K562 (cell line): Measurements from ENCODE around the gene AGO3. TPM values are rescaled to one million over a fixed set of nuclear protein-coding genes. Genes with fewer than 3 reads are reported as not detected.

ENCODE experiments used
- GTF2A2 ChIP-seq: IDR thresholded peaks from 2 replicates; pipeline ENCODE4 v1.6.1; 2016; ENCODE audit warnings: mild to moderate bottlenecking, missing genetic modification characterization, missing compliant biosample characterization
- HNRNPUL1 ChIP-seq: fragments of 200-400 bp; formaldehyde crosslinking; IDR thresholded peaks from 2 replicates; pipeline ENCODE4 v1.6.1; 2017; ENCODE audit warnings: low read length
- KDM4B ChIP-seq, 2 experiments: fragments of 450-650 bp in 1 of 2; sonication (generic) in 1 of 2; IDR thresholded peaks; 2 replicates each; pipeline ENCODE4 v1.6.1; 2016 to 2017; ENCODE audit warnings: borderline replicate concordance in 2 of 2, antibody characterized with exemption in 1 of 2, low read depth in 1 of 2, mild to moderate bottlenecking in 1 of 2
- POLR2G ChIP-seq: fragments of 200-400 bp; formaldehyde crosslinking; IDR thresholded peaks from 2 replicates; pipeline ENCODE4 v1.6.1; 2017; ENCODE audit warnings: low read depth, mild to moderate bottlenecking, antibody characterized with exemption, low read length, moderate library complexity
- WHSC1 ChIP-seq: IDR thresholded peaks from one replicate; pipeline ENCODE4 v1.6.1; 2012; ENCODE audit warnings: low read length, control low read depth, inconsistent platforms
- ZNF133 ChIP-seq: fragments of 250-450 bp; sonication (Bioruptor Pico); IDR thresholded peaks from 2 replicates; pipeline ENCODE4 v1.4.0; 2020; ENCODE audit warnings: mild to moderate bottlenecking
- ZNF197 ChIP-seq: fragments of 200-800 bp; sonication (Bioruptor generic); IDR thresholded peaks from 2 replicates; pipeline ENCODE4 v1.6.1; 2016; ENCODE audit warnings: low read depth, missing genetic modification characterization, missing compliant biosample characterization
- ZNF644 ChIP-seq: fragments of 200-800 bp; sonication (Bioruptor generic); IDR thresholded peaks from 2 replicates; pipeline ENCODE4 v1.6.1; 2016; ENCODE audit warnings: low read depth, missing genetic modification characterization, missing compliant biosample characterization
- polyA plus RNA-seq, 8 experiments: library from polyadenylated mRNA; depleted of rRNA in 4 of 8; stranded (reverse) in 5 of 8; unstranded in 3 of 8; fragments of >200 nt; fragmentation: Nextera tagmentation in 2 of 8; fragmentation: Illumina TruSeq in 1 of 8; extraction: Ambion mirVana in 2 of 8; extraction: Trizol in 1 of 8; gene quantifications; 2 replicates each; pipeline versions ENCODE4 v1.2.1 to v1.2.3, GENCODE V29; 2011 to 2014; ENCODE audit warnings: inconsistent platforms in 1 of 8, missing spikeins in 1 of 8
- total RNA-seq, 7 experiments: library from RNA; depleted of rRNA in 6 of 7; stranded (reverse); fragments of >200 nt in 6 of 7; fragmentation: Illumina TruSeq in 2 of 7; extraction: Trizol in 2 of 7; gene quantifications; 2 replicates each; pipeline versions ENCODE4 v1.2.1 to v1.2.3, GENCODE V29; 2011 to 2021; ENCODE audit warnings: low replicate concordance in 1 of 7
- TF ChIP-seq, protein P1 (sequence below): fragments of 450-650 bp; IDR thresholded peaks from 2 replicates; pipeline ENCODE4 v1.6.1; 2016; ENCODE audit warnings: antibody characterized with exemption
- TF ChIP-seq, protein P2 (sequence below), 2 experiments: IDR thresholded peaks; 2 replicates each; pipeline ENCODE4 v1.6.1; 2012; ENCODE audit warnings: improper control_type of control experiment in 2 of 2, low read depth in 2 of 2, low read length in 2 of 2, borderline replicate concordance in 1 of 2
- TF ChIP-seq, protein P3 (sequence below): sonication (generic); formaldehyde crosslinking; IDR thresholded peaks from 2 replicates; pipeline ENCODE4 v1.8.1; 2023; ENCODE audit warnings: mild to moderate bottlenecking, missing genetic modification reagents
- TF ChIP-seq, protein P4 (sequence below), 3 experiments: fragments of 200-800 bp in 1 of 3; fragments of 250-450 bp in 1 of 3; fragments of 450-650 bp in 1 of 3; sonication (Bioruptor Pico) in 1 of 3; sonication (Bioruptor generic) in 1 of 3; formaldehyde crosslinking in 1 of 3; IDR thresholded peaks; 2 replicates each; pipeline versions ENCODE4 v1.6.1 to v1.8.0; 2016 to 2022; ENCODE audit warnings: mild to moderate bottlenecking in 2 of 3, missing genetic modification characterization in 2 of 3, missing compliant biosample characterization in 1 of 3, moderate library complexity in 1 of 3
- TF ChIP-seq, protein P5 (sequence below): fragments of 450-650 bp; IDR thresholded peaks from 2 replicates; pipeline ENCODE4 v1.6.1; 2016; ENCODE audit warnings: missing biosample characterization, missing genetic modification characterization

AGO3 gene
- total and polyA plus RNA-seq, 9 of the 15 experiments (the other 6 are each of a cell fraction or from before 2014, with no cell fraction given), result 4.5 to 41.5 (median 22.7) TPM

DNA sequence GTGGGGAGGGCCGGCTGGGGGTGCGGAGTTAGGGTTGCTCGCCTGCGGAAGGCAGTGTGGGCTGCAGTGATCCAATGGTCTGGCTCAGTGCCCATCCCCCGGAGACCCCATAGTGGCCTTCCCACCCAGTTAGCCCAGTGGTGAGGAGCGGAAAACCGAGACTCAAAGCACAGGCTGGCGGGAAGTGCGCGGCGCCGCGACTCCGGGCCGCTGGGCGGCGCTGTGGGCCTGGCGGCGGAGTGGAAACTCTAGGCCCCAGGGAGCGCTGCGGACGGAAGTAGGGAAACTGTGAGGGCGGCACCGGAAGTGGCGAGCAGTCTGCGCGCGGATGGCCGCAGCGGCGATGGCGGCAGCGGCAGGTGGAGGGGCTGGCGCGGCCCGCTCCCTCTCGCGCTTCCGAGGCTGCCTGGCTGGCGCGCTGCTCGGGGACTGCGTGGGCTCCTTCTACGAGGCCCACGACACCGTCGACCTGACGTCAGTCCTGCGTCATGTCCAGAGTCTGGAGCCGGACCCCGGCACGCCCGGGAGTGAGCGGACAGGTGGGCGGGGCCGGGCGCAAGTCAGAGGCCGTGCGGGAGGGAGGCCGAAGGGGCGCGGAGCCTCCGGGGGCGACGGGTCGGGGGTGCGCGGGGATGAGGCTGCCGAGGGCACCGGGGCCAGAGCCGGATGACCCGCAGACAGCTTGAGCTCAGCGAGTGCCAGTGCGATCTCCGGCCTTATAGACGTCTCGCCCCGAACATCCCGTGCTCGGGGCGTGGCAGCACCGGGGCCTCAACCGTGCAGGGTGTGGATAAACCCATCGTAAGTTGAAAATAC lies 157.9 kb downstream of the AGO3 start, which contains the start of gene ADPRS (continued):
- TF ChIP-seq, protein P1, sequence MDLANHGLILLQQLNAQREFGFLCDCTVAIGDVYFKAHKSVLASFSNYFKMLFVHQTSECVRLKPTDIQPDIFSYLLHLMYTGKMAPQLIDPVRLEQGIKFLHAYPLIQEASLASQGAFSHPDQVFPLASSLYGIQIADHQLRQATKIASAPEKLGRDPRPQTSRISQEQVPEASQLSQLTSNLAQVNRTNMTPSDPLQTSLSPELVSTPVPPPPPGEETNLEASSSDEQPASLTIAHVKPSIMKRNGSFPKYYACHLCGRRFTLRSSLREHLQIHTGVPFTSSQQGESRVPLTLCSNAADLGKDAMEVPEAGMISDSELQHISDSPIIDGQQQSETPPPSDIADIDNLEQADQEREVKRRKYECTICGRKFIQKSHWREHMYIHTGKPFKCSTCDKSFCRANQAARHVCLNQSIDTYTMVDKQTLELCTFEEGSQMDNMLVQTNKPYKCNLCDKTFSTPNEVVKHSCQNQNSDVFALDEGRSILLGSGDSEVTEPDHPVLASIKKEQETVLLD, result peak; percentile 70; the same call in 1 of the 2 replicates
- TF ChIP-seq, protein P2, sequence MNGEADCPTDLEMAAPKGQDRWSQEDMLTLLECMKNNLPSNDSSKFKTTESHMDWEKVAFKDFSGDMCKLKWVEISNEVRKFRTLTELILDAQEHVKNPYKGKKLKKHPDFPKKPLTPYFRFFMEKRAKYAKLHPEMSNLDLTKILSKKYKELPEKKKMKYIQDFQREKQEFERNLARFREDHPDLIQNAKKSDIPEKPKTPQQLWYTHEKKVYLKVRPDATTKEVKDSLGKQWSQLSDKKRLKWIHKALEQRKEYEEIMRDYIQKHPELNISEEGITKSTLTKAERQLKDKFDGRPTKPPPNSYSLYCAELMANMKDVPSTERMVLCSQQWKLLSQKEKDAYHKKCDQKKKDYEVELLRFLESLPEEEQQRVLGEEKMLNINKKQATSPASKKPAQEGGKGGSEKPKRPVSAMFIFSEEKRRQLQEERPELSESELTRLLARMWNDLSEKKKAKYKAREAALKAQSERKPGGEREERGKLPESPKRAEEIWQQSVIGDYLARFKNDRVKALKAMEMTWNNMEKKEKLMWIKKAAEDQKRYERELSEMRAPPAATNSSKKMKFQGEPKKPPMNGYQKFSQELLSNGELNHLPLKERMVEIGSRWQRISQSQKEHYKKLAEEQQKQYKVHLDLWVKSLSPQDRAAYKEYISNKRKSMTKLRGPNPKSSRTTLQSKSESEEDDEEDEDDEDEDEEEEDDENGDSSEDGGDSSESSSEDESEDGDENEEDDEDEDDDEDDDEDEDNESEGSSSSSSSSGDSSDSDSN (IDR thresholded peaks at IDR 0.05; ENCODE audit: borderline replicate concordance in 1 of 2, low read depth in 2 of 2, low read length in 2 of 2), result 0 out of 4 replicates have a peak, but pooled peaks of 1 of the 2 experiments have one; percentile 29
- TF ChIP-seq ZNF197 (CRISPR knock-in tag) (no peak; the same call in 1 of the 2 replicates), KDM4B (IDR thresholded peaks at IDR 0.05; ENCODE audit: borderline replicate concordance in 2 of 2, low read depth in 1 of 2) (peak in 1 of 2 experiments; percentile 98; a peak in 2 of 4 replicates), ZNF644 (tag) (no peak), GTF2A2 (tag) (0 out of 2 replicates have a peak, but pooled peaks have one; percentile 54), WHSC1 (no peak), POLR2G (peak; percentile 99), ZNF133 (CRISPR knock-in tag) (no peak), HNRNPUL1 (no peak)
- TF ChIP-seq, protein P3, sequence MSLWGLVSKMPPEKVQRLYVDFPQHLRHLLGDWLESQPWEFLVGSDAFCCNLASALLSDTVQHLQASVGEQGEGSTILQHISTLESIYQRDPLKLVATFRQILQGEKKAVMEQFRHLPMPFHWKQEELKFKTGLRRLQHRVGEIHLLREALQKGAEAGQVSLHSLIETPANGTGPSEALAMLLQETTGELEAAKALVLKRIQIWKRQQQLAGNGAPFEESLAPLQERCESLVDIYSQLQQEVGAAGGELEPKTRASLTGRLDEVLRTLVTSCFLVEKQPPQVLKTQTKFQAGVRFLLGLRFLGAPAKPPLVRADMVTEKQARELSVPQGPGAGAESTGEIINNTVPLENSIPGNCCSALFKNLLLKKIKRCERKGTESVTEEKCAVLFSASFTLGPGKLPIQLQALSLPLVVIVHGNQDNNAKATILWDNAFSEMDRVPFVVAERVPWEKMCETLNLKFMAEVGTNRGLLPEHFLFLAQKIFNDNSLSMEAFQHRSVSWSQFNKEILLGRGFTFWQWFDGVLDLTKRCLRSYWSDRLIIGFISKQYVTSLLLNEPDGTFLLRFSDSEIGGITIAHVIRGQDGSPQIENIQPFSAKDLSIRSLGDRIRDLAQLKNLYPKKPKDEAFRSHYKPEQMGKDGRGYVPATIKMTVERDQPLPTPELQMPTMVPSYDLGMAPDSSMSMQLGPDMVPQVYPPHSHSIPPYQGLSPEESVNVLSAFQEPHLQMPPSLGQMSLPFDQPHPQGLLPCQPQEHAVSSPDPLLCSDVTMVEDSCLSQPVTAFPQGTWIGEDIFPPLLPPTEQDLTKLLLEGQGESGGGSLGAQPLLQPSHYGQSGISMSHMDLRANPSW, result peak; percentile 96
- TF ChIP-seq, protein P4, sequence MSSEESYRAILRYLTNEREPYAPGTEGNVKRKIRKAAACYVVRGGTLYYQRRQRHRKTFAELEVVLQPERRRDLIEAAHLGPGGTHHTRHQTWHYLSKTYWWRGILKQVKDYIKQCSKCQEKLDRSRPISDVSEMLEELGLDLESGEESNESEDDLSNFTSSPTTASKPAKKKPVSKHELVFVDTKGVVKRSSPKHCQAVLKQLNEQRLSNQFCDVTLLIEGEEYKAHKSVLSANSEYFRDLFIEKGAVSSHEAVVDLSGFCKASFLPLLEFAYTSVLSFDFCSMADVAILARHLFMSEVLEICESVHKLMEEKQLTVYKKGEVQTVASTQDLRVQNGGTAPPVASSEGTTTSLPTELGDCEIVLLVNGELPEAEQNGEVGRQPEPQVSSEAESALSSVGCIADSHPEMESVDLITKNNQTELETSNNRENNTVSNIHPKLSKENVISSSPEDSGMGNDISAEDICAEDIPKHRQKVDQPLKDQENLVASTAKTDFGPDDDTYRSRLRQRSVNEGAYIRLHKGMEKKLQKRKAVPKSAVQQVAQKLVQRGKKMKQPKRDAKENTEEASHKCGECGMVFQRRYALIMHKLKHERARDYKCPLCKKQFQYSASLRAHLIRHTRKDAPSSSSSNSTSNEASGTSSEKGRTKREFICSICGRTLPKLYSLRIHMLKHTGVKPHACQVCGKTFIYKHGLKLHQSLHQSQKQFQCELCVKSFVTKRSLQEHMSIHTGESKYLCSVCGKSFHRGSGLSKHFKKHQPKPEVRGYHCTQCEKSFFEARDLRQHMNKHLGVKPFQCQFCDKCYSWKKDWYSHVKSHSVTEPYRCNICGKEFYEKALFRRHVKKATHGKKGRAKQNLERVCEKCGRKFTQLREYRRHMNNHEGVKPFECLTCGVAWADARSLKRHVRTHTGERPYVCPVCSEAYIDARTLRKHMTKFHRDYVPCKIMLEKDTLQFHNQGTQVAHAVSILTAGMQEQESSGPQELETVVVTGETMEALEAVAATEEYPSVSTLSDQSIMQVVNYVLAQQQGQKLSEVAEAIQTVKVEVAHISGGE (CRISPR knock-in tag; IDR thresholded peaks at IDR 0.05), result peak in 2 of 3 experiments; percentile 82 to 94; a peak in 4 of 6 replicates
- TF ChIP-seq, protein P5, sequence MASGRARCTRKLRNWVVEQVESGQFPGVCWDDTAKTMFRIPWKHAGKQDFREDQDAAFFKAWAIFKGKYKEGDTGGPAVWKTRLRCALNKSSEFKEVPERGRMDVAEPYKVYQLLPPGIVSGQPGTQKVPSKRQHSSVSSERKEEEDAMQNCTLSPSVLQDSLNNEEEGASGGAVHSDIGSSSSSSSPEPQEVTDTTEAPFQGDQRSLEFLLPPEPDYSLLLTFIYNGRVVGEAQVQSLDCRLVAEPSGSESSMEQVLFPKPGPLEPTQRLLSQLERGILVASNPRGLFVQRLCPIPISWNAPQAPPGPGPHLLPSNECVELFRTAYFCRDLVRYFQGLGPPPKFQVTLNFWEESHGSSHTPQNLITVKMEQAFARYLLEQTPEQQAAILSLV (tag), result no peak
